ENCODE data around the gene PPP4R1.
A peak's percentile ranks its signal among the peaks of the same experiment; 100 is the strongest.

The PPP4R1 gene

DNA sequence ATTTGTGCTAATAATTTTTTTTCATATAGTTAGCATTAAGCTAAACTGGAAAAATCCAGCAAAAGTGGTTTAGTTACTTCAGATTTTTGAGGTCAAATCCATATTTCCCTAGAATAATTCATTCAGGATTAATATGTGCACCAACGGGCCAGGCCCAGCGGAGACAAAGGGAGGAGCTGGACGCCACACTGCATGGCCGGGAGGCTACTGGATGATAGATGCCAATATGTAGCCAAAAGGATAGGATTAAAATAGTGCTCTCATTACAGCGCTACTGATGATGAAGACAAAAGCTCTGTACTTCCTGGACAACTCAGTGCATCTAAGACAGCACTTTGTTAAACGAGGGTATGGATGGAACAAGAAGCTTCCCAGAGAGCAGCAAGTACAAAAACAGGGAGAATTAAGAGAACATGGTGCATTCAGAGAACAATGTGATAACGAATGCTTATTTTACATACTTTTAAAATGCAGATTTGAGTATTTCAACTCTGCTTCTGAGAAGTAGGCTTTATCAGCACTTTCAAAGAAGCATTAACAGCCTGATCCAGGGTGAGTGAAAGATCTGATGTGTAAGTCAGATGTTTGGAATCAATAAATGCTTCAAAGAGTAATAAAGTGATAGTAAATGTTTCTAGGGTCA is 39.8 kb downstream of the PPP4R1 start:
- Histone ChIP-seq H3K36me3 (ENCODE audit: control insufficient read depth in 5 of 5, insufficient read depth in 5 of 5, low read length in 5 of 5) (peaks cover 12 to 47% (median 33%) of the 10 kb centered on the region in 5 donors), H3K9ac (ENCODE audit: low read length in 5 of 5) (no peak overlapping the region), H3K27ac (ENCODE audit: low read depth, low read length) (no peak overlapping the region), H3K4me3 (ENCODE audit: low read depth in 1 of 5, low read length in 5 of 5) (no peak overlapping the region), H3K27me3 (ENCODE audit: control insufficient read depth in 5 of 5, insufficient read depth in 4 of 5, low read length in 5 of 5) (no peaks in the 10 kb centered on the region), H3K4me1 (ENCODE audit: control insufficient read depth in 5 of 5, insufficient read depth in 5 of 5, low read length in 5 of 5) (peaks cover 0 to 9% (median 0%) of the 10 kb centered on the region in 5 donors), H3K9me3 (ENCODE audit: control insufficient read depth in 5 of 5, low read length in 5 of 5) (no peaks in the 10 kb centered on the region)

DNA sequence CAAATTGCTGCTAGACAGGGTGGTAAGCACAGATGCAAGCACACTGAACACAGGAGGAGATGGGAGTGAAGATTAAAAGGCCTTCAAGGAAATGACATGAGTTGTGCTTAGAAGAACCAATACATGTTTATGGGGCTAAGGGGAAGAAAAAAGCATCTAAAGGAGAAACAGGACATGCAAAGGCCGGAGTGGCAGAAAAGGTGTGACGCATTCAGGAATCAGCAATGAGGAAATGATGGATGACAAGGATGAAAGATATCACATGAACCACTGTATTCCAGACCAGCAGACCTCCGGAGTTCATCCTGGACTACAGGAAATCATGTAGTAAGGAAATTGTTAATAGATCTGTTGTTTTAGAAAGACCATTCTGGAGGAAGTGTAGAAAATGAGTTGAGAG is 42.8 kb downstream of the PPP4R1 start:
- Histone ChIP-seq H3K9ac (ENCODE audit: low read length in 5 of 5) (no peak overlapping the region), H3K4me3 (ENCODE audit: low read depth in 1 of 5, low read length in 5 of 5) (no peak overlapping the region), H3K27me3 (ENCODE audit: control insufficient read depth in 5 of 5, insufficient read depth in 4 of 5, low read length in 5 of 5) (no peaks in the 10 kb centered on the region), H3K9me3 (ENCODE audit: control insufficient read depth in 5 of 5, low read length in 5 of 5) (no peaks in the 10 kb centered on the region), H3K36me3 (ENCODE audit: control insufficient read depth in 5 of 5, insufficient read depth in 5 of 5, low read length in 5 of 5) (peaks cover 21 to 40% (median 34%) of the 10 kb centered on the region in 5 donors), H3K27ac (ENCODE audit: low read depth, low read length) (no peak overlapping the region), H3K4me1 (ENCODE audit: control insufficient read depth in 5 of 5, insufficient read depth in 5 of 5, low read length in 5 of 5) (peaks cover 0 to 9% (median 0%) of the 10 kb centered on the region in 5 donors)

DNA sequence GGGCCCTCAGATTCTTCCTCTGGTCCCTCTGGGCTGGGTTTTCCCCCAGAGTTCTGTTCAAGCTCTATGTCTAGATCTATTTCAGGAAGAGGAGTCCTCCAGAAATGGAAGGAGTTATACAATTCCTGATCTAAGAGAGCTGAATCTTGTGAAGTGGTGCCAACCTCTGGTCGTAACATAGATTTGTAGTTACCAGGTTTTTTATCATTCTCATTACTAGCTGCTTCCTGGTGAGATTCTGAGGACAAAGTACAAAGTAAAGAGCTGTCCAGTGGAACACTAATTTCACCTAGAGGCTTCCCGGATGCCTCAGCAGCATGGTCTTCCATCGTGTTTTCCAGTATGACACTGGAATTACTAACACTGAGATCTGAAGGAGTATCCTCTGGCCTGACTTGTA is 44.1 kb downstream of the PPP4R1 start:
- Histone ChIP-seq H3K36me3 (ENCODE audit: control insufficient read depth in 5 of 5, insufficient read depth in 5 of 5, low read length in 5 of 5) (peaks cover 21 to 46% (median 34%) of the 10 kb centered on the region in 5 donors), H3K27ac (ENCODE audit: low read depth, low read length) (no peak overlapping the region), H3K9me3 (ENCODE audit: control insufficient read depth in 5 of 5, low read length in 5 of 5) (no peaks in the 10 kb centered on the region)

DNA sequence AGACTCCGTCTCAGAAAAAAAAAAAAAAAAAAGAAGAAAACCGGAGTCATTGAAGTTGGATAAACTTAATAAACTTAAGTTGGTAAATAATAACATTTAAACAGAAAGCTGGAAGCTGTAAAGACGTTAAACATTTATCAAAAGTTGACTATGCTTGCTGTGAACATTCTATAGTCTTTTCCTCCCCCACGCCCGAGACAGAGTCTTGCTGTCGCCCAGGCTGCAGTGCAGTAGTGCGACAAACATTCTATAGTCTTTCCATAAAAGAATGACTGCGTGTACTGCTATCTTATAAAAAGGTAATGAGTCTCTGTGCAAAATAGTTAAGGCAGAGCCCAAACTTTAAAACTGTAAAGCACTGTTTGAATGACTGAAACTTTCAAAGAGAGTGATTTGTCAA is 45.2 kb downstream of the PPP4R1 start:
- H3K27me3 ChIP-seq (ENCODE audit: control insufficient read depth in 5 of 5, insufficient read depth in 4 of 5, low read length in 5 of 5) = no peaks in the 10 kb centered on the region
- H3K9ac ChIP-seq (ENCODE audit: low read length in 5 of 5) = no peak overlapping the region
- H3K9me3 ChIP-seq (ENCODE audit: control insufficient read depth in 5 of 5, low read length in 5 of 5) = no peaks in the 10 kb centered on the region
- no peak overlapping the region for H3K27ac ChIP-seq (ENCODE audit: low read depth, low read length)
- peaks cover 0 to 5% (median 0%) of the 10 kb centered on the region in 5 donors for H3K4me1 ChIP-seq (ENCODE audit: control insufficient read depth in 5 of 5, insufficient read depth in 5 of 5, low read length in 5 of 5)
- H3K4me3 ChIP-seq (ENCODE audit: low read depth in 1 of 5, low read length in 5 of 5) = no peak overlapping the region
- H3K36me3 ChIP-seq (ENCODE audit: control insufficient read depth in 5 of 5, insufficient read depth in 5 of 5, low read length in 5 of 5) = peaks cover 21 to 40% (median 34%) of the 10 kb centered on the region in 5 donors

More for the DNA sequence above, 44.1 kb downstream of the PPP4R1 start:
- Histone ChIP-seq H3K4me1 (ENCODE audit: control insufficient read depth in 5 of 5, insufficient read depth in 5 of 5, low read length in 5 of 5) (peaks cover 0 to 5% (median 0%) of the 10 kb centered on the region in 5 donors), H3K27me3 (ENCODE audit: control insufficient read depth in 5 of 5, insufficient read depth in 4 of 5, low read length in 5 of 5) (no peaks in the 10 kb centered on the region), H3K9ac (ENCODE audit: low read length in 5 of 5) (no peak overlapping the region), H3K4me3 (ENCODE audit: low read depth in 1 of 5, low read length in 5 of 5) (no peak overlapping the region)

DNA sequence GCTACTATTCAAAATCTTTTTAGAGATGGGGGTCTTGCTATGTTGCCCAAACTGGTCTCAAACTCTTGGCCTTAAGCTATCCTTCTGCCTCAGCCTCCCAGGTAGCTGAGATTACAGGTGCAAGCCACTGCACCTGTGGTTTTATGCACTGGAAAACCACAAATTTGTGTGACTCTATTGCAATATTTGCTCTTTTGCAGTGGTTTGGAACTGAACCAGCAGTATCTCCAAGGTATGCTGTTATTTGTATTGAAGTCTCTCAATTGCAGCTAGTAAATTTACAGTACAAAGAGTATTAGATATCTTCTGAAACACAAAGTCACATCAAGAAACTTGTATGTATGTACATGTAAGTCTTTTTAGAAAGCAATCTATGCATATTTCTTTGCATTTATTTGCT is 46.2 kb downstream of the PPP4R1 start:
- H3K27me3 ChIP-seq (ENCODE audit: control insufficient read depth in 5 of 5, insufficient read depth in 4 of 5, low read length in 5 of 5) = no peaks in the 10 kb centered on the region
- H3K36me3 ChIP-seq (ENCODE audit: control insufficient read depth in 5 of 5, insufficient read depth in 5 of 5, low read length in 5 of 5) = peaks cover 21 to 47% (median 38%) of the 10 kb centered on the region in 5 donors
- no peak overlapping the region for H3K9ac ChIP-seq (ENCODE audit: low read length in 5 of 5)

DNA sequence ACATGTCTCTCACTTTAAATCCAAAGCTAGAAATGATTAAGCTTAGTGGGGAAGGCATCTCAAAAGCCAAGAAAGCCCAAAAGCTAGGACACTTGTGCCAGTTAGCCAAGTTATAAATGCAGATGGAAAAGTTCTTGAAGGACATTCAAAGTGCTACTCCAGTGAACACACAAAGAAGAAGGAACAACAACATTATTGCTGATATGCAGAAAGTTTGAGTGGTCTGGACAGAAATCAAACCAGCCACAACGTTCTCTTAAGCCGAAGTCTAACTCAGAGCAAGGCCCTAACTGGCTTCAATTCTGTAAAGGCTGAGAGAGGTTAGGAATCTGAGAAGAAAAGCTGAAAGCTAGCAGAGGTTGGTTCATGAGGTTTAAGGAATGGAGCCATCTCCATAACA is 49.0 kb downstream of the PPP4R1 start:
- Histone ChIP-seq H3K27me3 (ENCODE audit: control insufficient read depth in 5 of 5, insufficient read depth in 4 of 5, low read length in 5 of 5) (no peaks in the 10 kb centered on the region), H3K4me3 (ENCODE audit: low read depth in 1 of 5, low read length in 5 of 5) (no peak overlapping the region), H3K36me3 (ENCODE audit: control insufficient read depth in 5 of 5, insufficient read depth in 5 of 5, low read length in 5 of 5) (peaks cover 22 to 57% (median 49%) of the 10 kb centered on the region in 5 donors), H3K4me1 (ENCODE audit: control insufficient read depth in 5 of 5, insufficient read depth in 5 of 5, low read length in 5 of 5) (peaks cover 0 to 5% (median 0%) of the 10 kb centered on the region in 5 donors), H3K27ac (ENCODE audit: low read depth, low read length) (no peak overlapping the region), H3K9me3 (ENCODE audit: control insufficient read depth in 5 of 5, low read length in 5 of 5) (no peaks in the 10 kb centered on the region), H3K9ac (ENCODE audit: low read length in 5 of 5) (no peak overlapping the region)

More for the DNA sequence above, 46.2 kb downstream of the PPP4R1 start:
- Histone ChIP-seq H3K4me1 (ENCODE audit: control insufficient read depth in 5 of 5, insufficient read depth in 5 of 5, low read length in 5 of 5) (peaks cover 0 to 5% (median 1%) of the 10 kb centered on the region in 5 donors), H3K9me3 (ENCODE audit: control insufficient read depth in 5 of 5, low read length in 5 of 5) (no peaks in the 10 kb centered on the region), H3K4me3 (ENCODE audit: low read depth in 1 of 5, low read length in 5 of 5) (no peak overlapping the region), H3K27ac (ENCODE audit: low read depth, low read length) (no peak overlapping the region)

DNA sequence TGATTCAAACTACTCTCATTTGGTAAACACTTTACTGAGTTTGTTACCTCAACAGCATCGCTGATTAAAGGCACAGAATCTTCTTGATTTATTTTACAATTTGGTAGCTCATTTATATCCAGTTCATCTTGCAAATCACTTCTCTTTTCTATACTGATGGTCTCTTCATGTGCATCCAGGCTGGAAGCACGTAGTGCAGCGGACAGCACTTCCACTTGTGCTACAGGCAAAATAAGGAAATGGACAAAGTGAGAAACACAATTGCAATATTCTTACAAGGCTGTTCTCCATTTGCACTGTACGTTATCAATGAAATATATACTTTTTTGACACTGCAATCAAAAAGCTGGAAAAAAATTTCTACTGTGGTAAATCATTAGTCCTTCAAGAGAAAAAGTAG is 51.0 kb downstream of the PPP4R1 start:
- Histone ChIP-seq H3K36me3 (ENCODE audit: control insufficient read depth in 5 of 5, insufficient read depth in 5 of 5, low read length in 5 of 5) (peaks cover 29 to 61% (median 55%) of the 10 kb centered on the region in 5 donors), H3K9me3 (ENCODE audit: control insufficient read depth in 5 of 5, low read length in 5 of 5) (no peaks in the 10 kb centered on the region)

DNA sequence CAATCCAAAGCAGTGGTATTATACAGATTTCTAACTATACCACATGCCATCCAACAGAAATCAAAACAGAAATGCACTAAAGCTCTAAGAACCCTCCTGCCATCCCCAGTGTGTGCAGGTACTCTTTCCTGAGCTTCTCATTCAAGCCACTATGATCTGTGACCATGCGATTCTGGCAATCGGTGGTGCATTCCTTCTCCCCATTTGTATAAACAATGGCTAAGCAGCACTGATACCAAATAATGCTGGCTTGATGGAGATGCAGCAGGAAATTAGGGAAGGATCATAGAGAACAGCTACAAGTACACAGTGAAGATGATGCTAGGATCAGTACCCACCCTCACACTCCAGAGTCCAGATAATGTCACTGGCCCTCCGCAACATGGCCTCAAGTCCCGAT is 51.8 kb downstream of the PPP4R1 start:
- peaks cover 0 to 5% (median 0%) of the 10 kb centered on the region in 5 donors for H3K4me1 ChIP-seq (ENCODE audit: control insufficient read depth in 5 of 5, insufficient read depth in 5 of 5, low read length in 5 of 5)
- H3K27me3 ChIP-seq (ENCODE audit: control insufficient read depth in 5 of 5, insufficient read depth in 4 of 5, low read length in 5 of 5) = no peaks in the 10 kb centered on the region
- H3K9me3 ChIP-seq (ENCODE audit: control insufficient read depth in 5 of 5, low read length in 5 of 5) = no peaks in the 10 kb centered on the region
- no peak overlapping the region for H3K27ac ChIP-seq (ENCODE audit: low read depth, low read length)
- no peak overlapping the region for H3K4me3 ChIP-seq (ENCODE audit: low read depth in 1 of 5, low read length in 5 of 5)
- no peak overlapping the region for H3K9ac ChIP-seq (ENCODE audit: low read length in 5 of 5)
- peaks cover 31 to 60% (median 53%) of the 10 kb centered on the region in 5 donors for H3K36me3 ChIP-seq (ENCODE audit: control insufficient read depth in 5 of 5, insufficient read depth in 5 of 5, low read length in 5 of 5)

More for the DNA sequence above, 51.0 kb downstream of the PPP4R1 start:
- H3K27ac ChIP-seq (ENCODE audit: low read depth, low read length) = no peak overlapping the region
- no peak overlapping the region for H3K4me3 ChIP-seq (ENCODE audit: low read depth in 1 of 5, low read length in 5 of 5)
- H3K27me3 ChIP-seq (ENCODE audit: control insufficient read depth in 5 of 5, insufficient read depth in 4 of 5, low read length in 5 of 5) = no peaks in the 10 kb centered on the region
- no peak overlapping the region for H3K9ac ChIP-seq (ENCODE audit: low read length in 5 of 5)
- peaks cover 0 to 5% (median 0%) of the 10 kb centered on the region in 5 donors for H3K4me1 ChIP-seq (ENCODE audit: control insufficient read depth in 5 of 5, insufficient read depth in 5 of 5, low read length in 5 of 5)

DNA sequence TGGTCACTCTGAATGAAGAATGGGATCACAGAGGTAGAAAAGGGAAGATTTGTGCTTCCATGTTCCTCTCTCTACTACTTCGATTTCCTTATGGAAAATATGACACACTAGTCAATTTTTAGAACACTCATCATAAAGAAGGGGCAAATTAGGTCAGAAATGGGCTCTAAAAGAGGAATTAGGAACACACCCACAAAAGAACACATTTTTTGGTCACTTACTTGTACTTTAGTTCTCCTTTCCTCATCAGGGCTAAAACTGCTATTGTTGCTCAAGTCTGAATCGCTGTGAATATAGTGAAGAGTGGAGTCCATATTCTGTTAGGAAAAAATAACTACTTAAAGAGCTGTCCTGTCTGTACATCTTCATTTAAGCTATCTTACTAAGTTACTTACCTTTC is 52.6 kb downstream of the PPP4R1 start:
- no peaks in the 10 kb centered on the region for H3K9me3 ChIP-seq (ENCODE audit: control insufficient read depth in 5 of 5, low read length in 5 of 5)
- H3K9ac ChIP-seq (ENCODE audit: low read length in 5 of 5) = no peak overlapping the region
- H3K27me3 ChIP-seq (ENCODE audit: control insufficient read depth in 5 of 5, insufficient read depth in 4 of 5, low read length in 5 of 5) = no peaks in the 10 kb centered on the region
- H3K36me3 ChIP-seq (ENCODE audit: control insufficient read depth in 5 of 5, insufficient read depth in 5 of 5, low read length in 5 of 5) = peaks cover 31 to 67% (median 53%) of the 10 kb centered on the region in 5 donors
- H3K4me1 ChIP-seq (ENCODE audit: control insufficient read depth in 5 of 5, insufficient read depth in 5 of 5, low read length in 5 of 5) = peaks cover 0 to 5% (median 0%) of the 10 kb centered on the region in 5 donors
- H3K4me3 ChIP-seq (ENCODE audit: low read depth in 1 of 5, low read length in 5 of 5) = no peak overlapping the region
- H3K27ac ChIP-seq (ENCODE audit: low read depth, low read length) = peak overlapping the region; percentile 43

DNA sequence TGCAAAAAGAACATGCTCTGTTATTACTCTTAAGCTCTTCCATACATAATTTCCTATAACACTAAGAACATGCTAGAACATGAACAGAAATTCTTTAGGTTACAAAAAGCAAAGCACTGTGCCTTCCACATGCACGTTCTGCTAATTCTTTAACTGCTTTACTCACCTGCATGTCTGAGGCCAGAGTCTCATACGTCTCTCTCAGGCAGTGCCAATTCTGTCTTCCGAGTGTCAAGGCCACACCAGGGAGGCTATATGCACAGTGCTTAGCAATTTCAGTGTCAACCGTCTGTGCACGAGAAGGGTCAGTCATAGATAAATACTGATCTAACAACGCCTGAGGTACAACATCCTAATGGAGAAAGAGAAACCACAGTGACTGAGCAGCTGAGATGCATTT is 55.1 kb downstream of the PPP4R1 start:
- Histone ChIP-seq H3K9ac (ENCODE audit: low read length in 5 of 5) (no peak overlapping the region), H3K27me3 (ENCODE audit: control insufficient read depth in 5 of 5, insufficient read depth in 4 of 5, low read length in 5 of 5) (no peaks in the 10 kb centered on the region), H3K4me3 (ENCODE audit: low read depth in 1 of 5, low read length in 5 of 5) (no peak overlapping the region), H3K27ac (ENCODE audit: low read depth, low read length) (no peak overlapping the region), H3K4me1 (ENCODE audit: control insufficient read depth in 5 of 5, insufficient read depth in 5 of 5, low read length in 5 of 5) (peaks cover 0 to 4% (median 0%) of the 10 kb centered on the region in 5 donors), H3K36me3 (ENCODE audit: control insufficient read depth in 5 of 5, insufficient read depth in 5 of 5, low read length in 5 of 5) (peaks cover 41 to 85% (median 70%) of the 10 kb centered on the region in 5 donors), H3K9me3 (ENCODE audit: control insufficient read depth in 5 of 5, low read length in 5 of 5) (no peaks in the 10 kb centered on the region)
